HepG2 (cell line): ENCODE measurements around the gene PDZD8. TPM values are rescaled to one million over a fixed set of nuclear protein-coding genes. Genes with fewer than 3 reads are reported as not detected.
A peak's percentile ranks its signal among the peaks of the same experiment; 100 is the strongest.

Experiments
- ATAC-seq: fragments of 200-7000 bp; cut with Tn5 transposase; 3 replicates; pipeline ENCODE4 v1.9.1; 2020; ENCODE audit warnings: mild to moderate bottlenecking, moderate library complexity
- BruUV-seq: library from RNA; stranded (reverse); fragments of 400-500 nt; replicated peaks from 2 replicates; lab custom pipeline; 2021; lab: Mats Ljungman, UMichigan
- CTCF ChIA-PET: fragments of 300-600 bp; formaldehyde crosslinking; extraction: SDS; loops from one replicate; lab custom pipeline; 2021; ENCODE audit warnings: low total read pairs, inconsistent platforms, low intra/inter-chr PET ratio; lab: Yijun Ruan, JAX
- POLR2A ChIA-PET: fragments of 350-600 bp; sonication (Branson Sonifier 250); formaldehyde crosslinking; loops from one replicate; lab custom pipeline; 2020; ENCODE audit warnings: antibody characterized with exemption, inconsistent platforms; lab: Yijun Ruan, JAX
- DNase-seq: peaks from one replicate; pipeline ENCODE4 v3.0.0-alpha.2; 2015; ENCODE audit warnings: low spot score
- FAIRE-seq: peaks from 3 replicates; lab custom pipeline; 2011; peaks lifted over from hg19 to GRCh38; lab: Jason Lieb, UNC
- H2AFZ ChIP-seq: one replicate; pipeline ENCODE4 v1.6.1; 2011; ENCODE audit warnings: low read length, inconsistent platforms
- H3K27ac ChIP-seq: fragments of 300-600 bp; 3 replicates; pipeline ENCODE4 v1.8.0; 2011; ENCODE audit warnings: mixed run types, mild to moderate bottlenecking, mixed read lengths, low read length, inconsistent platforms; ENCODE audit not compliant: insufficient read depth; ENCODE audit errors: extremely low read length
- H3K27me3 ChIP-seq, 2 experiments: fragments of 200-600 bp in 1 of 2; 2 replicates in 1 of 2; 3 replicates in 1 of 2; pipeline versions ENCODE4 v1.6.0 to v1.8.0; 2011; ENCODE audit warnings: low read length in 2 of 2, mild to moderate bottlenecking in 2 of 2, moderate library complexity in 2 of 2, inconsistent platforms in 1 of 2; ENCODE audit not compliant: insufficient read depth in 2 of 2, control insufficient read depth in 1 of 2
- H3K36me3 ChIP-seq, 2 experiments: fragments of 200-600 bp in 1 of 2; replicated peaks in 1 of 2; 2 replicates in 1 of 2; 3 replicates in 1 of 2; pipeline versions ENCODE4 v1.5.1 to v1.8.0; 2011; ENCODE audit warnings: low read length in 2 of 2, inconsistent platforms in 1 of 2; ENCODE audit not compliant: insufficient read depth in 2 of 2, control insufficient read depth in 1 of 2
- H3K4me1 ChIP-seq: 2 replicates; pipeline ENCODE4 v1.5.1; 2012; ENCODE audit warnings: low read length, inconsistent platforms; ENCODE audit not compliant: insufficient read depth
- H3K4me2 ChIP-seq: 2 replicates; pipeline ENCODE4 v1.6.0; 2011; ENCODE audit warnings: low read depth, low read length, inconsistent platforms
- H3K4me3 ChIP-seq, 3 experiments: fragments of 200-600 bp in 1 of 3; sonication (generic), shearing (Covaris generic) in 1 of 3; replicated peaks in 1 of 3; 2 replicates each; pipeline ENCODE4 v1.5.1; 2011 to 2016; ENCODE audit warnings: low read length in 3 of 3, inconsistent platforms in 2 of 3, low read depth in 2 of 3, mild to moderate bottlenecking in 2 of 3, control low read depth in 1 of 3, mixed read lengths in 1 of 3; ENCODE audit not compliant: insufficient read depth in 1 of 3
- H3K79me2 ChIP-seq: one replicate; pipeline ENCODE4 v1.6.1; 2011; ENCODE audit warnings: low read length, inconsistent platforms; ENCODE audit not compliant: insufficient read depth
- H3K9ac ChIP-seq: 2 replicates; pipeline ENCODE4 v1.6.0; 2011; ENCODE audit warnings: mild to moderate bottlenecking, low read depth, low read length, inconsistent platforms; ENCODE audit not compliant: insufficient read depth
- H3K9me3 ChIP-seq: 2 replicates; pipeline ENCODE4 v1.5.1; 2012; ENCODE audit warnings: mild to moderate bottlenecking, low read length
- H4K20me1 ChIP-seq: 2 replicates; pipeline ENCODE4 v1.6.0; 2011; ENCODE audit warnings: inconsistent platforms, mild to moderate bottlenecking, low read length, moderate library complexity; ENCODE audit not compliant: insufficient read depth
- CEBPB ChIP-seq: IDR thresholded peaks from 2 replicates; pipeline ENCODE4 v1.6.1; 2011; ENCODE audit warnings: low read depth, low read length, improper control_type of control experiment, borderline replicate concordance
- MAFF ChIP-seq: IDR thresholded peaks from 2 replicates; pipeline ENCODE4 v1.6.1; 2011; ENCODE audit warnings: low read depth, low read length, improper control_type of control experiment
- MAFK ChIP-seq, 2 experiments: IDR thresholded peaks in 1 of 2; conservative IDR thresholded peaks in 1 of 2; 2 replicates each; pipeline ENCODE4 v1.6.1; 2011; ENCODE audit warnings: improper control_type of control experiment in 2 of 2, low read length in 2 of 2
- SMARCC2 ChIP-seq: fragments of 450-650 bp; IDR thresholded peaks from 2 replicates; pipeline ENCODE4 v1.6.1; 2017; ENCODE audit warnings: antibody characterized with exemption, mild to moderate bottlenecking
- THAP7 ChIP-seq: sonication (generic); formaldehyde crosslinking; IDR thresholded peaks from 2 replicates; pipeline ENCODE4 v1.8.1; 2023; ENCODE audit warnings: mild to moderate bottlenecking, missing genetic modification reagents
- TSC22D2 ChIP-seq: sonication (generic); formaldehyde crosslinking; IDR thresholded peaks from 2 replicates; pipeline ENCODE4 v1.5.1; 2020; ENCODE audit warnings: missing genetic modification reagents, mild to moderate bottlenecking, borderline replicate concordance
- ZNF333 ChIP-seq: sonication (generic); formaldehyde crosslinking; IDR thresholded peaks from 2 replicates; pipeline ENCODE4 v1.4.0; 2020; ENCODE audit warnings: mild to moderate bottlenecking, missing genetic modification reagents, borderline replicate concordance
- ZNF772 ChIP-seq: sonication (generic); formaldehyde crosslinking; IDR thresholded peaks from 2 replicates; pipeline ENCODE4 v1.5.0; 2020; ENCODE audit warnings: mild to moderate bottlenecking, missing genetic modification reagents
- WGBS: methylation state at CpG from one replicate; pipeline ENCODE4 v1.1.6; 2017; ENCODE audit warnings: low lambda C conversion rate; 5-methylcytosine and 5-hydroxymethylcytosine counted together
- in situ Hi-C: cut with HindIII; loops from 2 replicates; pipeline ENCODE4 v1.10.0; 2017; ENCODE audit warnings: low pct_unique_long_range_greater_than_20kb; ENCODE audit not compliant: extremely low pct_ligation_motif_present
- intact Hi-C: fragments of 100-400 bp; cut with micrococcal nuclease; formaldehyde crosslinking; loops from one replicate; pipeline ENCODE4 v1.10.0; 2022; ENCODE audit not compliant: unreplicated experiment
- polyA plus RNA-seq, 8 experiments: library from polyadenylated mRNA; depleted of rRNA in 3 of 8; stranded (reverse) in 7 of 8; unstranded in 1 of 8; fragments of >200 nt; fragmentation: Illumina TruSeq in 4 of 8; extraction: Trizol in 4 of 8; gene quantifications; 2 replicates each; pipeline versions ENCODE4 v1.2.1 to v1.2.3, GENCODE V29; 2011 to 2016; ENCODE audit warnings: low read depth in 4 of 8, missing spikeins in 1 of 8, mixed read lengths in 1 of 8; ENCODE audit not compliant: insufficient read depth in 1 of 8
- total RNA-seq, 5 experiments: library from RNA; depleted of rRNA; stranded (reverse); fragments of >200 nt; fragmentation: Illumina TruSeq; extraction: Trizol; gene quantifications; 2 replicates each; pipeline ENCODE4 v1.2.3, GENCODE V29; 2016; ENCODE audit warnings: low read depth in 1 of 5

Gene PDZD8
- total and polyA plus RNA-seq, 2 of the 13 experiments (the other 11 are each of a cell fraction or from before 2014, with no cell fraction given) = 11.2 to 32.0 TPM

DNA sequence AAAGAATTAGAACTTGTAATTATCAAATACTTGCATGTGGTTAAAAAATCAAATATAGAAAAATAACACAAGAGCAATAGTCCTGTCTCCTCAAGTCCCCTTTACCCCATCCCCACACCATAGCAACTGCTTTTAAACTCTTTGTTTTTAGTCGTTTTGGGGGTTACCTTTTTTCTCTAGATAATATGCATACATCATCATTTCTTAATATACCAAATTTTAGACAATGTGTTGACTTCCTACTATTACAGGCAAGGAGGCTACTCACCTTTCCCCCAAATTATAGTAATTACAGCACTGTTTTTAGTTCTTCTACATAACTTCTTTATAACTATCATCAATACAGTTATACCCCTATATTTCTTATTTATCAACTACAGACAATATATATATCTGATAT is 77.0 kb downstream of the PDZD8 start:
- in situ Hi-C loops = no loop called here
- peaks cover 3% of the 10 kb centered on the region for H3K79me2 ChIP-seq
- intact Hi-C loops = no loop called here

DNA sequence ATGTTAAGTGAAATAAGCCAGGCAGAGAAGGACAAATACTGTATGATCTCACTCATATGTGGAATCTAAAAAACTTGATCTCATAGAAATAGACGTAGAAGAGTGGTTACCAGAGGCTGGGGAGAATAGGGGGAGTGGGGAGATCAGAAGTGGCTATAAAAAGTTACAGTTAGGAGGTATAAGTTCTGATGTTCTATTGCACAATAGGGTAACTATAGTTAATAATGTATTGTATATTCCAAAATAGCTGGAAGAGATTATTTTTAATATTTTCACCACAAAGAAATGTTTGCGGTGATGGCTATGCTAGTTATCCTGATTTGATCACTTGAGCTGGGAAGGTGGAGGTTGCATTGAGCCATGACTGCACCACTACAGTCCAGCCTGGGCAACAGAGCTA is 80.5 kb downstream of the PDZD8 start:
- no peak for FAIRE-seq
- no peaks in the 10 kb centered on the region for H3K4me1 ChIP-seq
- in situ Hi-C loops (no loop called here), intact Hi-C loops (no loop called here)
- no peak overlapping the region for H2AFZ ChIP-seq
- H4K20me1 ChIP-seq = no peaks in the 10 kb centered on the region
- no peak overlapping the region for H3K9ac ChIP-seq
- POLR2A ChIA-PET = no interaction called here
- DNase-seq = no peak
- CTCF ChIA-PET = no interaction called here
- no peak overlapping the region for H3K4me3 ChIP-seq
- H3K79me2 ChIP-seq = peaks cover 3% of the 10 kb centered on the region
- BruUV-seq = no TSS peak
- peaks cover 0 to 4% of the 10 kb centered on the region in 2 experiments; a peak in 3 of 5 replicates for H3K36me3 ChIP-seq
- no peaks in the 10 kb centered on the region for H3K9me3 ChIP-seq
- 100% methylated on average over 2 of the region's 2 CpGs for WGBS
- H3K27ac ChIP-seq = no peak overlapping the region
- ATAC-seq = no peak
- no peaks in the 10 kb centered on the region for H3K27me3 ChIP-seq
- no peak overlapping the region for H3K4me2 ChIP-seq
- no peak for TF ChIP-seq TSC22D2 (CRISPR knock-in tag)
- TF ChIP-seq SMARCC2 = no peak
- no peak for TF ChIP-seq ZNF333 (CRISPR knock-in tag)
- peak; percentile 31; the same call in 1 of the 2 replicates for TF ChIP-seq CEBPB
- no peak for TF ChIP-seq THAP7 (CRISPR knock-in tag)

More for the DNA sequence above, 77.0 kb downstream of the PDZD8 start:
- no peaks in the 10 kb centered on the region for H3K27me3 ChIP-seq
- CTCF ChIA-PET = no interaction called here
- H3K27ac ChIP-seq = no peak overlapping the region
- ATAC-seq (no peak), FAIRE-seq (no peak), DNase-seq (no peak)
- no peaks in the 10 kb centered on the region; a peak in 1 of 5 replicates for H3K36me3 ChIP-seq
- no peak overlapping the region for H2AFZ ChIP-seq
- no peak overlapping the region for H3K4me2 ChIP-seq
- 83% methylated on average over 1 of the region's 1 CpG for WGBS
- TF ChIP-seq MAFK (conservative IDR thresholded peaks at IDR 0.05 in 1 of 2, IDR thresholded peaks at IDR 0.05 in 1 of 2; ENCODE audit: low read length in 2 of 2) (peak; percentile 70 to 83), MAFF (peak; percentile 74), ZNF772 (CRISPR knock-in tag) (no peak)
- no peaks in the 10 kb centered on the region for H3K4me1 ChIP-seq
- H4K20me1 ChIP-seq = no peaks in the 10 kb centered on the region
- BruUV-seq = no TSS peak
- POLR2A ChIA-PET = no interaction called here
- no peak overlapping the region for H3K4me3 ChIP-seq
- H3K9ac ChIP-seq = no peak overlapping the region
- H3K9me3 ChIP-seq = no peaks in the 10 kb centered on the region
